IPS-11a (cell line): ENCODE results near the gene C1QL1.
"Not testable (repeated sequence)": the region's sequence is repeated elsewhere in the genome, so short reads cannot be mapped to it uniquely, and the experiment has no call there.

Experiments
- H3K4me3 ChIP-seq: one replicate; pipeline ENCODE4 v1.5.1; 2013; ENCODE audit warnings: low read depth, low read length, control low read depth

C1QL1 gene

GRCh38 chr17:44965481-44966234 is 2.4 kb downstream of the C1QL1 start:
- H3K4me3 ChIP-seq = no peak overlapping the region

- H3K4me3 ChIP-seq = no peak overlapping the region
These were observed 6.2 kb downstream of the C1QL1 start for GRCh38 chr17:44961921-44962350.

GRCh38 chr17:44960691-44961090 is 7.4 kb downstream of the C1QL1 start:
- no peak overlapping the region for H3K4me3 ChIP-seq

GRCh38 chr17:44959821-44960531 is 8.1 kb downstream of the C1QL1 start:
- no peak overlapping the region for H3K4me3 ChIP-seq

- H3K4me3 ChIP-seq = no peak overlapping the region
These were observed 10.8 kb downstream of the C1QL1 start for GRCh38 chr17:44956998-44957981.

GRCh38 chr17:44955674-44956425 is 12.3 kb downstream of the C1QL1 start:
- H3K4me3 ChIP-seq = no peak overlapping the region

GRCh38 chr17:44952946-44953475 is 15.1 kb downstream of the C1QL1 start:
- no peak overlapping the region for H3K4me3 ChIP-seq

GRCh38 chr17:44948315-44948795 is 19.7 kb downstream of the C1QL1 start:
- H3K4me3 ChIP-seq = peak overlapping the region; percentile 95

GRCh38 chr17:44947461-44948314 is 20.4 kb downstream of the C1QL1 start, which contains the start of gene KIF18B:
TSS of gene KIF18B (minus strand) at chr17:44947773. CDS start at chr17:44936344, 11,429 bp downstream.
- peak within 1 kb of the TSS; percentile 95 for H3K4me3 ChIP-seq

GRCh38 chr17:44945652-44946051 is 22.5 kb downstream of the C1QL1 start:
- not testable (repeated sequence) for H3K4me3 ChIP-seq

GRCh38 chr17:44942456-44942855 is 25.6 kb downstream of the C1QL1 start:
- H3K4me3 ChIP-seq = no peak overlapping the region

GRCh38 chr17:44941712-44942331 is 26.3 kb downstream of the C1QL1 start:
- H3K4me3 ChIP-seq = no peak overlapping the region

GRCh38 chr17:44940768-44941167 is 27.3 kb downstream of the C1QL1 start:
- H3K4me3 ChIP-seq = no peak overlapping the region

- no peak overlapping the region for H3K4me3 ChIP-seq
These were observed 27.8 kb downstream of the C1QL1 start for GRCh38 chr17:44940317-44940716.

- H3K4me3 ChIP-seq = no peak overlapping the region
These were observed 33.0 kb downstream of the C1QL1 start for GRCh38 chr17:44935116-44935515.

GRCh38 chr17:44934745-44935105 is 33.4 kb downstream of the C1QL1 start:
- H3K4me3 ChIP-seq = no peak overlapping the region

GRCh38 chr17:44933824-44934744 is 34.0 kb downstream of the C1QL1 start:
- H3K4me3 ChIP-seq = no peak overlapping the region

GRCh38 chr17:44932787-44933097 is 35.4 kb downstream of the C1QL1 start:
- no peak overlapping the region for H3K4me3 ChIP-seq
